GM12878 (cell line): ENCODE measurements around the gene APOBEC3C. TPM values are rescaled to one million over a fixed set of nuclear protein-coding genes. Genes with fewer than 3 reads are reported as not detected.

ENCODE experiments used
- ATAC-seq: fragments of 200-7000 bp; cut with Tn5 transposase; 3 replicates; pipeline ENCODE4 v1.9.1; 2020; ENCODE audit warnings: mild to moderate bottlenecking, moderate library complexity
- BruUV-seq: library from RNA; stranded (reverse); fragments of 400-500 nt; replicated peaks from 2 replicates; lab custom pipeline; 2021; lab: Mats Ljungman, UMichigan
- CTCF ChIA-PET: fragments of 300-600 bp; sonication (Branson Sonifier 250); formaldehyde crosslinking; extraction: SDS; loops from one replicate; lab custom pipeline; 2021; ENCODE audit warnings: inconsistent platforms; lab: Yijun Ruan, JAX
- POLR2A ChIA-PET: fragments of 350-600 bp; formaldehyde crosslinking; extraction: SDS; loops from one replicate; lab custom pipeline; 2021; ENCODE audit warnings: inconsistent platforms; lab: Charles Lee
- RAD21 ChIA-PET: fragments of 300-600 bp; sonication (Branson Sonifier 250); formaldehyde crosslinking; loops from one replicate; lab custom pipeline; 2023; ENCODE audit warnings: antibody characterized with exemption; ENCODE audit not compliant: unreplicated experiment; lab: Charles Lee
- SMC1A ChIA-PET: fragments of 300-600 bp; sonication (Branson Sonifier 250); formaldehyde crosslinking; loops from one replicate; lab custom pipeline; 2023; ENCODE audit not compliant: unreplicated experiment, uncharacterized antibody; lab: Charles Lee
- DNase-seq: peaks from one replicate; pipeline ENCODE4 v3.0.0-alpha.2; 2011; ENCODE audit warnings: low read depth, low spot score
- FAIRE-seq: peaks from 3 replicates; lab custom pipeline; 2011; peaks lifted over from hg19 to GRCh38; lab: Jason Lieb, UNC
- H2AFZ ChIP-seq: 2 replicates; pipeline ENCODE4 v1.6.0; 2011; ENCODE audit warnings: low read depth, low read length, control low read depth; ENCODE audit not compliant: control insufficient read depth
- H3K27ac ChIP-seq: 2 replicates; pipeline ENCODE4 v1.5.1; 2011; ENCODE audit warnings: control low read depth; ENCODE audit not compliant: control insufficient read depth, insufficient read depth
- H3K27me3 ChIP-seq, 2 experiments: replicated peaks in 1 of 2; 2 replicates each; pipeline versions ENCODE4 v1.6.0 to v1.6.1; 2011; ENCODE audit warnings: low read length in 1 of 2; ENCODE audit not compliant: control insufficient read depth in 2 of 2, insufficient read depth in 2 of 2
- H3K36me3 ChIP-seq, 2 experiments: 2 replicates each; pipeline ENCODE4 v1.5.1; 2011; ENCODE audit warnings: low read length in 1 of 2; ENCODE audit not compliant: control insufficient read depth in 2 of 2, insufficient read depth in 2 of 2
- H3K4me1 ChIP-seq: 2 replicates; pipeline ENCODE4 v1.6.1; 2011; ENCODE audit warnings: mild to moderate bottlenecking, low read length, moderate library complexity, mixed read lengths; ENCODE audit not compliant: control insufficient read depth, insufficient read depth
- H3K4me2 ChIP-seq: 2 replicates; pipeline ENCODE4 v1.6.0; 2011; ENCODE audit warnings: control low read depth; ENCODE audit not compliant: control insufficient read depth, insufficient read depth
- H3K4me3 ChIP-seq: fragments of 200-600 bp; sonication (generic); 2 replicates; pipeline ENCODE4 v1.5.1; 2016
- H3K79me2 ChIP-seq: 2 replicates; pipeline ENCODE4 v1.6.0; 2011; ENCODE audit warnings: low read length; ENCODE audit not compliant: control insufficient read depth, insufficient read depth
- H3K9ac ChIP-seq: 2 replicates; pipeline ENCODE4 v1.8.0; 2011; ENCODE audit warnings: low read length, control low read depth, mixed read lengths; ENCODE audit not compliant: control insufficient read depth, insufficient read depth
- H3K9me3 ChIP-seq: replicated peaks from 3 replicates; pipeline ENCODE4 v1.5.1; 2011; ENCODE audit warnings: mild to moderate bottlenecking, low read length; ENCODE audit not compliant: control insufficient read depth, insufficient read depth
- H4K20me1 ChIP-seq: 2 replicates; pipeline ENCODE4 v1.6.0; 2011; ENCODE audit not compliant: control insufficient read depth, insufficient read depth
- ATF2 ChIP-seq: IDR thresholded peaks from 2 replicates; pipeline ENCODE4 v1.6.1; 2012; ENCODE audit warnings: low read length, inconsistent platforms
- CEBPZ ChIP-seq: fragments of 150-350 bp; IDR thresholded peaks from 2 replicates; pipeline ENCODE4 v1.6.1; 2016; ENCODE audit warnings: low read depth, low read length
- E4F1 ChIP-seq: fragments of 450-650 bp; IDR thresholded peaks from 2 replicates; pipeline ENCODE4 v1.6.1; 2018; ENCODE audit warnings: borderline replicate concordance, mild to moderate bottlenecking; ENCODE audit not compliant: partially characterized antibody
- NFXL1 ChIP-seq: fragments of 450-650 bp; IDR thresholded peaks from 2 replicates; pipeline ENCODE4 v1.6.1; 2017; ENCODE audit warnings: antibody characterized with exemption, mild to moderate bottlenecking, borderline replicate concordance
- NR2C2 ChIP-seq: IDR thresholded peaks from 2 replicates; pipeline ENCODE4 v1.6.1; 2011; ENCODE audit warnings: borderline replicate concordance, low read depth; ENCODE audit not compliant: control insufficient read depth, insufficient read length
- PAX8 ChIP-seq: fragments of 450-650 bp; IDR thresholded peaks from 2 replicates; pipeline ENCODE4 v1.6.1; 2017; ENCODE audit warnings: mild to moderate bottlenecking, moderate library complexity
- POU2F2 ChIP-seq: IDR thresholded peaks from 3 replicates; pipeline ENCODE4 v1.6.1; 2011; ENCODE audit warnings: low read depth, mild to moderate bottlenecking, low read length, borderline replicate concordance
- RELB ChIP-seq: fragments of 450-650 bp; IDR thresholded peaks from 2 replicates; pipeline ENCODE4 v1.6.1; 2017; ENCODE audit warnings: low read depth, mild to moderate bottlenecking, moderate library complexity
- WRNIP1 ChIP-seq: IDR thresholded peaks from 2 replicates; pipeline ENCODE4 v1.6.1; 2011; ENCODE audit warnings: low read depth, low read length, improper control_type of control experiment, borderline replicate concordance
- ZBTB4 ChIP-seq: fragments of 450-650 bp; formaldehyde crosslinking; IDR thresholded peaks from 2 replicates; pipeline ENCODE4 v1.4.0; 2022; ENCODE audit warnings: mild to moderate bottlenecking, moderate library complexity
- WGBS: methylation state at CpG from one replicate; pipeline ENCODE4 v1.1.6; 2016; ENCODE audit warnings: low lambda C conversion rate; ENCODE audit not compliant: insufficient replicate concordance, insufficient coverage; ENCODE audit errors: missing lambda C conversion rate; 5-methylcytosine and 5-hydroxymethylcytosine counted together
- in situ Hi-C: fragments of 300-500 bp; cut with MboI; formaldehyde crosslinking; loops from 9 replicates; pipeline ENCODE4 v1.14.3; 2018; ENCODE audit warnings: mixed read lengths
- intact Hi-C: fragments of 100-400 bp; cut with micrococcal nuclease; formaldehyde crosslinking; loops from one replicate; pipeline ENCODE4 v1.14.2; 2022; ENCODE audit not compliant: unreplicated experiment
- polyA plus RNA-seq, 11 experiments: library from polyadenylated mRNA; depleted of rRNA in 4 of 11; unstranded in 6 of 11; stranded (reverse) in 5 of 11; fragments of >200 nt; fragmentation: Nextera tagmentation in 4 of 11; fragmentation: Illumina TruSeq in 1 of 11; extraction: Ambion mirVana in 4 of 11; extraction: Trizol in 1 of 11; gene quantifications; 1 replicate in 1 of 11; 2 replicates in 10 of 11; pipeline versions ENCODE4 v1.2.1 to v1.2.3, GENCODE V29; 2011 to 2016; ENCODE audit warnings: inconsistent platforms in 2 of 11, missing spikeins in 2 of 11, low read depth in 1 of 11
- total RNA-seq, 4 experiments: library from RNA; depleted of rRNA in 3 of 4; stranded (reverse); fragments of >200 nt in 3 of 4; fragmentation: Illumina TruSeq in 1 of 4; extraction: Trizol in 1 of 4; gene quantifications; 2 replicates each; pipeline versions ENCODE4 v1.2.1 to v1.2.3, GENCODE V29; 2013 to 2021

APOBEC3C gene
- total and polyA plus RNA-seq, 10 of the 15 experiments (the other 5 are each of a cell fraction or from before 2014, with no cell fraction given): 22.9 to 290 (median 156) TPM

- H3K79me2 ChIP-seq: no peaks in the 10 kb centered on the region
- ChIA-PET POLR2A (no interaction called here), SMC1A (no interaction called here), RAD21 (no interaction called here), CTCF (no interaction called here)
- H3K36me3 ChIP-seq: no peaks in the 10 kb centered on the region
- in situ Hi-C loops (no loop called here), intact Hi-C loops (no loop called here)
- WGBS: 88% methylated on average over 11 of the region's 11 CpGs
- peaks cover 5% of the 10 kb centered on the region; the same call in 1 of the 3 replicates for H3K9me3 ChIP-seq
- DNase-seq (no peak), FAIRE-seq (no peak), ATAC-seq (no peak)
- peaks cover 6% of the 10 kb centered on the region for H3K4me1 ChIP-seq
- H3K4me2 ChIP-seq: no peak overlapping the region
- no peaks in the 10 kb centered on the region for H4K20me1 ChIP-seq
- BruUV-seq: no TSS peak
- H3K9ac ChIP-seq: no peak overlapping the region
- no peak overlapping the region for H2AFZ ChIP-seq
- no peak overlapping the region for H3K27ac ChIP-seq
- H3K27me3 ChIP-seq: no peaks in the 10 kb centered on the region
- no peak overlapping the region for H3K4me3 ChIP-seq
- TF ChIP-seq ATF2 (no peak), ZBTB4 (no peak), POU2F2 (no peak), CEBPZ (no peak), NFXL1 (no peak), RELB (no peak), NR2C2 (no peak), WRNIP1 (no peak), E4F1 (no peak), PAX8 (no peak)
These were observed 41.6 kb downstream of the APOBEC3C start for GRCh38 chr22:39055658-39056057.
